C4-2B (cell line): ENCODE measurements around the gene INTS6.

ENCODE experiments used
- CTCF ChIP-seq: fragments of 450-650 bp; conservative IDR thresholded peaks from 2 replicates; pipeline ENCODE4 v1.5.1; 2017; ENCODE audit warnings: mild to moderate bottlenecking
- ZFX ChIP-seq: fragments of 450-650 bp; IDR thresholded peaks from 2 replicates; pipeline ENCODE4 v1.6.1; 2017

- peak; percentile 72 for TF ChIP-seq CTCF
- TF ChIP-seq ZFX = no peak
Measured at GRCh38 chr13:51435002-51435578, 17.7 kb downstream of the INTS6 start.
